ENCODE results near the gene PSIP1.

- TF ChIP-seq CTCF (IDR thresholded peaks at IDR 0.05) (no peak), EZH2 (IDR thresholded peaks at IDR 0.05; ENCODE audit: borderline replicate concordance, insufficient read depth, low read depth, low read length, poor library complexity, severe bottlenecking) (no peak)
Measured at GRCh38 chr9:15426019-15426418, 84.8 kb downstream of the PSIP1 start.

All from B cell (primary cell).